HG02943 (cell line): Measurements from ENCODE around the gene ALPK1.

Source experiments
- ATAC-seq: cut with Tn5 transposase; IDR thresholded peaks from one replicate; pipeline ENCODE4 v1.9.1; 2021; ENCODE audit warnings: mild to moderate bottlenecking, low read depth, moderate library complexity; ENCODE audit not compliant: unreplicated experiment

ALPK1 gene

DNA sequence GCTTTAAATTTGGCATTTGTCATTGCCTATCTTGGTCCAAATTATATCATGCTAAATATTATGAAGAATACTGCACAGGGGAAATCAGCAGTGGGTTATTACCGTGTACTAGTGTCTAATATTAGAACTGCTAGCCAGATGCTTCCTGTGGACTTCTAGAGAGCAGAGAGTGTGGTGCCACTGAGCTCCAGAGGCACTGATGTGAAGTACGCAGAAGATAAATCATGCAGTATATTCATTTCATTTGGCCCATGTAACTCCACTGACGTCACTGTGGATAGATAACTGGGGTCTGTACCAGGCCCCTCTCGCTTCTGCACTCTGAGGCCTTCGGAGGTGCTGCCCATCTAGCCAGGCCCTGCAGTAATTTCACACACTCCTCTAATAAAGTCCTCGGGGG is 80.0 kb downstream of the ALPK1 start:
- ATAC-seq: no peak

DNA sequence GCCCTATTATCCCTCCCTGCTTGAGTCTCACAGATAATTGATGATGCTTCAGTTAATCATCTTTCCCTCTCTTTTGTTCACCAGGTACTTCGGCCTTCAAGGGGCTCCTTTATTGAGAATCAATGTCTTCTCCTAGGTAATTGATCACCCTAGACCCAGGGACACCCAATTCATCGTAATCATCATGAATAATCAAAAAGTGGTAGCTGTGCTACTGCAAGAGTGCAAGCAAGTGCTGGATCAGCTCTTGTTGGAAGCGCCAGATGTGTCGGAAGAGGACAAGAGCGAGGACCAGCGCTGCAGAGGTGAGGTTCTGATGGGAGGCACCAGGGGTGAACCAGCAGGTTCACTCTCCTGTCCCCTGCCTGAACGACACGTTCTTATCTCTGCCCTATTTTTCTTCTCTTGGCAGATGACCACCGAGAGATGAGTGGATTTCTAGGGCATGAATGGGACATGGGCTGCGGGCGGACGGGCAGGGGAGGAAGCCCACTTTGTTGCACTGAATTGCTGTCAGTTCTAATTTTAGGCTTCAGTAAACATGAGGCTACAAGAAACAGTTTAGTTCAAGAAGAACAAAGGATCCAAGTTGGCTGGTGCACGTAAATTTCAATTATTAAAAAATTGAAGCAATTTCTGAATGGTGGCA is 80.5 kb downstream of the ALPK1 start:
- no peak for ATAC-seq

DNA sequence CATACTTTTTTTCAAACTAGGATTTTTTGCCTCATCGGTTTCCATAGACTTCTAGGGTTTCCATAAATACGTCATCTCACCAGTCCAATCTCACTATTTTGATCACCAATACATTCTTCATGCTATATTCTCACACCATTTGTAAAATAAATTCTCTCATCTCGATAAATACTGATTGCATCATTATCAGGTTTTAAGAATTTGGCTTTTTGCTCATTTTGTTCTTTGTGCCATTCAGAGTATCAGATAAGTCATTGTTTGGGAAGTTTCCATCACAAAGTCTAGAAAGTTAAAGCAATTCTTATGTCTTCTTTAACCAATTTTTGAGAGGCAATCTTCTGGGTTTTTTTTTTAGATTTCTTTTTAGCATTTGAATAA is 81.1 kb downstream of the ALPK1 start:
- ATAC-seq: no peak

DNA sequence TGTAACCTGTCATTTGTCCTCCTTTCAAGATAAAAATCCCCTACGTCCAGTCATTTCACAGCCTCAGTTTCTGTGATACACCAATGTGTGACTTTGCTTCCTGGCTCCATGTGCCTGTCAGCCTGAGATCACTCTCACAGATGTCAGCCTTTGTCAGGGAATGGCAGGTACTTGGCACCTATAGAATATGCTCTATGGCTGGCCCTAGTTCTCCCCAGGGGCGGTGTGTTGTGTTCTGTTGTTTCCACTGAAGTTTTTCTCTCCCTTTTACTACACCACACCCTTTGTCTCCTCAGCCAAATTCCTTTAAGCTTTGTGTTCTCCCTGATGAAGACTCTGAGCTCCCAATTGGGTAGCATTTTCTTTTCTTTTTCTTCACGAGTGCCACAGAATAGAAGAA is 81.7 kb downstream of the ALPK1 start:
- no peak for ATAC-seq

DNA sequence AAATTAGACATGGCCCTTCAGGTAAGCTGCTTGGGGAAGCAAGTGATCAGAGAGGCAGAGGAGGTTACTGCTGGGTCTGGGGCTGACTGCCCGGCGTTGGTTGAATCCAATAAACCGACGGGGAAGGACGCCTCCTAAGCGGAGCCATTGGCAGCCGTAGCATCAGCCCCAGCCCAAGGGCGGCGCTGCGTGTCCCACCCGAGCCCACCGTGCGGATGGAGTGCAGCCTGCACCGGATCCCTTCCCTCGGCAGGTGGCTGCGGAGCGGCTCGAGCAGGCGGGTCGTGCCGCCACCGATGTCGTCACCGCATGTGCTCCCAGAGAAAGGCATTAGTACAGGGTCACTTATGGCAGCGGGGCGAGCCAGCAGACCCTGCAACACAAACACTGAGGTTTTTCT is 82.1 kb downstream of the ALPK1 start:
- no peak for ATAC-seq

DNA sequence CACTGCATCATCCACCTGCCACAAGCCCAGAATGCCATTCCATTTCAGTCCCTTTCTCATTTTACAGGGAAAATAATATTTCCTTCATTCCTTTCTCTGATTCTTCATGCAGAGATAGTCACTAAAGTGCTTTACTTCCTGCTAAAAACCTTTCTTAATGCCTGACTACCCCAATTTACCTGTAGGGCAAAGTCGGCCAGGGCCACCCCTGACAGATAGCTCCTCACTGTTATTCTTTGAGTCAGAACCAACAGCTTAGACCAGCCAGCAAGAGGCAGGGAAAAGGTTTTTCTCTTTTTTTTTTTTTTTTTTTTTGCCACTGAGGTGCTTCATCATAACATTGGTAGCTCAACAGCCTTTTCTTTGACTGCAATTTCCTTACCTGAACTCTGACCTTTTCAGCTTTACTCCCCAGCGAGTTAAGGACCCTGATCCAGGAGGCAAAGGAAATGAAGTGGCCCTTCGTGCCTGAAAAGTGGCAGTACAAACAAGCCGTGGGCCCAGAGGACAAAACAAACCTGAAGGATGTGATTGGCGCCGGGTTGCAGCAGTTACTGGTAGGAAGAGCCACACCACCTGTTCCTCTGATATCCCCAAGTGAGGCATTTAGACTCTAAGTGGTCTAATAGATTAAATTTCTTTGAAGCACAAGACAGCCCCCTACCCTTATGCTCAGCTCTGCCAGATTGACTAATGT is 85.0 kb downstream of the ALPK1 start:
- no peak for ATAC-seq

DNA sequence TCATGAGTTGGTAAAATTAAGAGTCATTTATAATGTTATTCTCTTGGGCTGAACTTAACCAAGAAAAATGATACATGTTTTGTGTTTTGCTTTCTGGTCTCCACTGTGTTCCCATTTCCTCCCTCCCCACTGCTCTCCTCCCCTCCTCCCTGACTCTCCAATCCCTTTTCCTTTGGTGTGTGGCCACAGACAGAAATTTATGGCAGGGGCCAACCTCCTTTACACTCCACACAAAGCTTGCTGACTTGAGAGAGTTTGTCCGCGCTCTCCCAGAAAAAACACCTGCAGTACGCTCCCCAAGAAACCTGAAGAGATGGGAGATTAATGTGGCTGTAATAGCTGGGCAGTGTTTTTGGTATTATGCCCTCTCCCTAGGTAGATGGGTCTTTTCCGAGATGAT is 88.9 kb downstream of the ALPK1 start:
- ATAC-seq: no peak

DNA sequence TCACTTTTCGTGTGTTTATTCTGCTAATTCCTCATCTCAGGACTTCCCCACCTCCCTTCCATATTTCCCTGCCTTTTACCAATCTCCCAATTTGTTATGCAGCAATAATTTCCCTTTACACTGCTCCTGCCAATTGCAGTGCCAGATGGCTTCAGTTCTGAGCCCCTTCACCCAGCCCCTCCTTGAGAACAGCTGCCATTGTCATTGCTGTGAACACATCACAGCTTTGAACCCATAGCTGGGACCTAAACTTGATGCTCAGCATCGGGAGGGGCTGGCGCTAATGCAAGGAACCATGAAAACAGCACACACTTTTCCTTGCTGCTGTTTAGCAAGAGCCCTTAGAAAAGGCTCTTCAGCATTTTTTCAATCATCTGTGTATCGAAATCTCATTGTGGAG is 104.9 kb downstream of the ALPK1 start:
- ATAC-seq: no peak

DNA sequence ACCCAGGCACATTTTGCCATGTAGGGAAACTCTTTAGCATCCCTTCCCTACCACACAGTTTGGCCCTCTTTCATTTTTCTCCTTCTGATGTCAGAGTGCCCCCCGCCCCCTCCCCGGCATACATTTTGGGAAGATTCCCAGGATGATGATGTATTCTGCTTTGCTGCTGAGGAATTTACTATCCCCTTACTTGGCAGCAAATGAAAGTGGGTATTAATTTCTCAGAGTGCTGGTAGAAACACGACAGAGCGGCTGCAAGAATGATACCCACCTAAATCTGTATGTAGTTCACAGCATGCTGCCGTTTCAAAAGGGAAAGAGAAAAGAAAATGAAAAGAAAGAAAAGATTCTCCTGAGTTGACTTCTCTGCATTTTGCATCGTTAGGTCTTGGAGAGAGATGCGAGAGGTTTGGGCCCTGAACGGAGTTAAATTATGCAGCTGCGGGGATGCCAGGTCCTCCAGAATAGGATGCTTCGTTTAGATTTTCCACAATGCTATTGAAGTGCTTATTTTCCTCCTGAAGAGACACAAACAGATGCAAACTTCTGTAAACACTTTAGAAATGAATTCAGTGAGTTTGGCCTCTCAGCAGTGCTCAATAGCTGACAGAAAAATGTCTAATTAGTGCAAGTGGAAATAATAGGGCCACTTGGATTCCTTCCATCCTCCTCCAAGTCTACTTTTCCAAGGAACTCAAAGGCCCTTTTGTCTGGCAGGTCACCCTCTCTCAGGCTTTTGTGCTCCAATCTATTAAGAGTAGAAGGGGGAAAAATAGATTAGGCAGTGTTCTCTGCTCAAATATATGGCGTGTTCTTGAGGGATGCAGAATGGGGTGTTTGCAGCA is 106.2 kb downstream of the ALPK1 start:
- no peak for ATAC-seq

DNA sequence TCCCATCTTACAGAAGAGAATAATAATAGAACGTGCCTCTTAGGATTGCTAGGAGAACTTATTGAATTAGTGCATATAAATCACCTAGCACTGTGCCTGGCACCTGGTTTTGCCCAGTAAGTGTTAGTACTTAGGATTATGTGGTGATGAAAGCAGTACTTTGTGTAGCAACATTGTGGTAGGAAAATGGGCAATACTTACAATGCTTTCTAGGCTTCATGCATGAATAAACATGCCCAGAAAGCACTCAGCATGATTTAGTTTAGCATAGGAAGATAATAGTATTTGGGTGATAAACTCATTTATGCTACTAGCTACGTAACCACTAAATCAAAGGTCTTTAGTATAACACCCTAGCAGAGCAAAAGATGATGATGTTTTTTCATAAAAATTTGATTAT is 113.2 kb downstream of the ALPK1 start:
- no peak for ATAC-seq

DNA sequence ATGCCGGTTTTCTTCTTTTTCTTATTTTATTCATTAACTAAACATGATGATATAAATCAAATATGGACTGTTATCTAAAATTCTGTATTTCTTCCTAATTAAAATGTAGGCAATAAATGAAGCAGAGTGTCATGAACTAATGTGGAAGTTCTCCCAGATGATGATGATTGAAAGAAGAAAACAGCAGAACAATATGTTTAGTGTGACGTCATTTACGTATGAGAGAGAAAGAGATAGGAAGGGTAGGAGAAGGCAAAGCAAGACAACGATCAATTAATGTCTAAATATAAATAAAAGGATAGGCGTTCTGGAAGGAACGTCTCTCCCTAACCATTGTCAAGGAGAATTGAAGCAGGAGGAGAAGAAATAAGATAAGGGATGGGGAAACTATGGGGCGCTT is 113.6 kb downstream of the ALPK1 start:
- ATAC-seq: no peak

DNA sequence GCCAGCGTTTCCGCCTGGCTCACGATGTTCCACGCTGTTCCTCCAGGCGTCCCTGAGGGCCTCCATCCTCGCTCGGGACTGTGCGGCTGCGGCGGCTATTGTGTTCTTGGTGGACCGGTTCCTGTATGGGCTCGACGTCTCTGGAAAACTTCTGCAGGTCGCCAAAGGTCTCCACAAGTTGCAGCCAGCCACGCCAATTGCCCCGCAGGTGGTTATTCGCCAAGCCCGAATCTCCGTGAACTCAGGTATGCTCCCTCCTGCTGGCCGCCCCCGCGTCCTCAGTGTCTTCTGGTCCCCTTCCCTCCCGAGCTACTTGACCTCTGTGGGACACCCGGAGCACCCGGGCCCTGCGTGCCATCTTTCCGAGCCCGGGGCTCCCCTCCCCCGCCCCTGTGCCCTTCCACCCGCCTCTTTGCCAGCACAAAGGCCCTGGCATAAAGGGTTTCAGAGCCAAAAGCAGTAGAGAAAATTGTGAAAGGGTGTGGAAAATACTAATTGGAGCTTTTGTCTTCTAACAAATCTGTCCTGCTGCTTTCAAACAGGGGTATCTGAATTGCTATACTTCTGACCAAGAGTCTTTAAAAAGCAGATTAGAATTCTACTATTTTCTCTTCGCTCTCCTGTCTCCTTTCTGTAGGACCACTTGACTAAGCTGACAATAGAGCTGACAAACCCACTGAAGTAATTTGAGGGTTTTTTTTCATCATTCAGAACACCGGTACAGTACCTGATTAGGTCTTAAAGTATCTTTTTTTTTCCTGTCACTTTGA is 114.8 kb downstream of the ALPK1 start:
- ATAC-seq: no peak

DNA sequence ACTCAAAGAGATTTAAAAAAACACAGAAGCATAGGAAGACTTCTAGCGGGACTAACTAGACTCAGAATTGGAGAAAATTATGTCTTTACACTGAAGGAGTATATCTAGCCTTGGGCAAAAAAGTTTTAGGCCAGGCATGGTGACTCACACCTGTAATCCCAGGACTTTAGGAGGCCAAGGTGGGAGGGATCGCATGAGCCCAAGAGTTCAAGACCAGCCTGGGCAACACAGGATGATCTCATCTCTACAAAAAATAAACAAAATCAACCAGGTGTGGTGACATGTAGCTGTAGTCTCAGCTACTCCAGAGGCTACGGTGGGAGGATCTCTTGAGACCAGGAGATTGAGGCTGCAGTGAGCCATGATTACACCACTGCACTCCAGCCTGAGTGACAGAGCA is 119.3 kb downstream of the ALPK1 start:
- no peak for ATAC-seq

DNA sequence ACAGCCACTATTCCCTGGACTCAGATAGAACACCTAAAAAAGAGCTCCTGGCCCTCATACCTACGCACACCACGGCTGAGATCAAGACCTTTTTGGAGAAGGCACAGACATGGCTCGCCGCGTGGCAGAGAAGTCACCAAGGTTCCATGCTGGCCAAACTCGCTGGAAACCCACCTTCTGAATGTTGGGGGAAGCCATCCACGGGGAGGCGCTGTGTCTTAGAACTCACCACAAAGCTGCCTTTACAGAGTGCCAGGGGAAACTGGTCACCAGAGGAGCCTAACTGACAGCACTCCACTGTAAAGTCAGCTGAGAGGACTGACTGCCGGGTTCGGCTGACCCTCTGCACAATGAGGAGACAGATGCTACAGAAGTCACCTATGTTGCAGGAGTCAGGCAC is 120.9 kb downstream of the ALPK1 start:
- ATAC-seq: no peak

DNA sequence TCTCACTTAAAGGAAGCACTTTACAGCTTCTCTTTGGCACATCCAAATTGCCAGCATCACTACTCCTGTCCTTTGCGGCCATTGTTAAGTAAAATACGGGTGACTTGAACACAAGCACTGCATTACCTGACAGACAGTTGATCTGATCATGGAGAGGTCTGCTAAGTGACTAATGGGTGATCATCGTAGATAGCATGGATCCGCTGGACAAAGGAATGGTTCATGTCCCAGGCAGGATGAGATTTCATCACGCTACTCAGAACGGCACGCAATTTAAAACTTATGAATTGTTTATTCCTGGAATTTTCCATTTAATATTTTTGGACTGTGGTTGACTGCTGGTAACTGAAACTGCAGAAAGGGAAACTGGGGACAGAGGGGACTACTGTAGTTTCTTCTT is 124.7 kb downstream of the ALPK1 start:
- ATAC-seq: no peak

DNA sequence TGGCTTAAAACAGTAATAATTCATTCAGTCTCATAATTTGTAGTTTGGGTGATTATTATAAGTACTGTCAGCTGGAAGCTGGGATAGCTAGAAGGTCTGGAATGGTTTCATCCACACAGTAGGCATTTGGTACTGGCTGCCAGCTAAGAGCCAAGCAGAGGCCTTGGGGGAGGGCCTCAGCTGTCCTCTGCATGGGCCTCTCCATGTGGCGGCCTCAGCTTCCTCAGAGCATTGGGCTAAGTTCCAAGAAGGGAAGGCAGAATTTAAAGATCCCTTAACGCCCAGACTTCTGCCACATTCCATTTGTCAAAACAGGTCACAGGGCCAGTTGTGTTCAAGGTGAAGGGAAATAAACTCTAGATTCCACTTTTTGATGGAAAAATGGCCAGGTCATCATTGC is 125.5 kb downstream of the ALPK1 start:
- ATAC-seq: no peak

DNA sequence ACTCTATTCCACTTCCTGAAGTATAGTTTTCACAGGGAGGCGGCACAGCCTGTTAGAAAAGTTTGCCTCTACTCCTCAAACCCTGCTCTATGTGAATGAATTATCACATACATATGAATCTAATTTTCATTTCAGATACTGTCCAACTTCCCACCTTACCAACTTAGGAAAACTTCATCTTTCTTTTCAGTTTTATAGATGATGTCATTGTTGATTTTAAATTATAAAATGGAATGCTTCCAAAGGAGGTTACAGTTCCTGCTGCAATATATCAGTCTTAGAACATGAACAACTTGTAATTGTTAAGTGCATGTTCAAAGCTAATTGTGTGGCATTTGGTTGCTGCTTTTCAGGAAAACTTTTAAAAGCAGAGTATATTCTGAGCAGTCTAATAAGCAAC is 126.4 kb downstream of the ALPK1 start:
- ATAC-seq: no peak

DNA sequence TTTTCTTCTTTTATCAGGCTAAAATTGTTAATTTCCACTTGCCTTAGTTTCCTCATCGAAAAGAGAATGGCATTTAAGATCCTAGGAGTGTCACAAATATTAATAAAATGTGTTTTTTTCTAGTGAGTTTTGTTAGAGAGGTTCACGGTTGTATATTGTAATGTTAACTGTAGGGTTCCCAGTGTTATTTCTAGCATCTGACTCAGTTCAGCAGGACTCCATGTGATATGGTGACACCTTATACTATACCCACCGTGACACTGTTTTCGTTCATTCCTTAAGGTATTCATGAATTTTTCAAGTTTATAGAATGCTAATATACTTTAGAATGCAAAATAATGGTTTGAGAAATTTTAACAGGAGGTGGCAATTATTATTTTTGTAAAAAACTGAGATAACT is 128.7 kb downstream of the ALPK1 start:
- no peak for ATAC-seq

DNA sequence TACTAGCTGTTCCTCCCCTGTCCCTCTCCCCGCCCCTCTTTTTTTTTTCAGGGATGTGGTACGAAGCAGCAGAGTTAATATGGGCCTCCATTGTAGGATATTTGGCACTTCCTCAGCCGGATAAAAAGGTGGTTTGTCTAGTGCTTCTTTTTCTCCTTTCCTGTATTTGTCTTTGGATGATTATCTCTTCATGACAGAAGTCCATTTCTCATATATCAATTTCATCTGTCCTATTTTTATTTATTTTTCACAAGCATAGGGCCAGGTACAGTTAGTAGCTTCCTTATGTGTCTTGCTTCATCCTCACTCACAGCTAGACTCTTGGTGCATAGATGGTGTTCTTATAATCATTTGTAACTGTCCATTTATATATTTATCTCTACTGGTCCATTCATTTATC is 129.2 kb downstream of the ALPK1 start:
- no peak for ATAC-seq

DNA sequence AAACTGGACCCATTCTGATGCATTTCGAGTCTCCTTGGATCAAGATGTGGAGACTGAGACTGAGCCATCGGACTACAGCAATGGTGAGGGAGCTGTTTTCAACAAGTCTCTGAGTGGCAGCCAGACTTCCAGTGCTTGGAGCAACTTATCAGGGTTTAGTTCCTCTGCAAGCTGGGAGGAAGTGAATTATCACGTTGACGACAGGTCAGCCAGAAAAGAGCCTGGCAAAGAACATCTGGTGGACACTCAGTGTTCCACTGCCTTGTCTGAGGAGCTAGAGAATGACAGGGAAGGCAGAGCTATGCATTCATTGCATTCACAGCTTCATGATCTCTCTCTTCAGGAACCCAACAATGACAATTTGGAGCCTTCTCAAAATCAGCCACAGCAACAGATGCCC is 134.0 kb downstream of the ALPK1 start:
- ATAC-seq: no peak

DNA sequence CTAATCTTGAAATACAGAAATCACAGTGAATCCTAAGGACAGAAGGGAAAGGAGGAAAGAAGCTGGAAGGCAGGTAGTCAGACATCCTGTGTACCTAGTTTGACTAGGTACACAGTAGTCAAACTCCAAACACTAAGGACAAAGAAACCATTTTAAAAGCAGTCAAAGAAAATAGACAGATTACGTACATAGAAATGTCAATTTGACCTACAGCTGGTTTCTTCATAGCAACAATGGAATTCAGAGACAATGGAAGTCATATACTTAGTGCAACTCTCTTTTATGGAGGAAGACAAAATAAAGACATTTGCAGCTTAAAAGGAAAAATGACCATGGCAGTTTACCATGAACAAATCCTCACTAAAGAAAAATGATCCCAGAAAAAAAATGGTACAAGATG is 139.8 kb downstream of the ALPK1 start:
- ATAC-seq: no peak
